NCI-H2227 (cell line): Measurements from ENCODE around the gene SLC47A1.

Experiments used
- DNase-seq: peaks from one replicate; lab custom pipeline; 2025; ENCODE audit not compliant: unreplicated experiment; lab: John Stamatoyannopoulos, UW

The SLC47A1 gene

GRCh38 chr17:19596869-19597268 is 63.2 kb downstream of the SLC47A1 start:
- no peak for DNase-seq

DNA sequence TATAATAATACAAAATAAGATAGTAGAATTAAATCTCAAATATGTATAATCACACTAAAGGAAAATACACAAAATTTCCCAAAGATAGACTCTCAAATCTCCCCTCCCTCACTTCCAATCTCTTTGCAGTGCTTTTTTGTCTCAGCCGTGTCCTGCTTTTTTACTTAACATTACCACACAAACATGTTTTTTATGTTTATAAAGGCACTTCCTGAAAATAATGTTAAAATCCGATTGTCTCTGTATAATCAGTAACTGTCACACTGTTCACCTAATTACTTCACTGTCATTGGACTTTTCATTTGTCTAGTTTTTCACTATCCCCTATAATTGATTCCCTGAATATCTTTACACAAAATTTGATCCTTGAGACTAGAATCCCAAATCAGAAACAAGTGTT is 76.7 kb downstream of the SLC47A1 start:
- DNase-seq, result no peak

- no peak for DNase-seq
Measured at GRCh38 chr17:19610879-19611278, 77.2 kb downstream of the SLC47A1 start.

GRCh38 chr17:19613979-19614378 is 80.3 kb downstream of the SLC47A1 start:
- no peak for DNase-seq

- DNase-seq, result no peak
Measured at GRCh38 chr17:19614900-19615299, 81.2 kb downstream of the SLC47A1 start.

DNA sequence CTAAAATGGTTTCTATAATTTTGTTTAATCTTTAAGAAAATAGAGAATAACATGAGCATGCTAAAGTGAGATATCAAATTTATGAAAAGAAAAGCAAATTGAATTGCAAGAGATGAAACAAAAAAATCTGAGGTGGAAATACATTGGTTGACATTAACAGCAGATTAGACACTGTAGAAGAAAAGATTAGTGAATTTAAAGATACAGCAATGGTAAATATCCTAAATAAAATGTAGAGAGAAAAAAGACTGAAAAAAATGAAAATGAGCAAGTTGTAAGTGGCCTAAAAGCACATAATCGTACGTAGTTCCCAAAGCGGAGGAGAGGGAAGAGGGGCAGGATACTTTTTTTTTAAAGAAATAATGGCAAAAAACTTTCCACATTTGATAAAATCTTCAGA is 84.4 kb downstream of the SLC47A1 start:
- no peak for DNase-seq

DNA sequence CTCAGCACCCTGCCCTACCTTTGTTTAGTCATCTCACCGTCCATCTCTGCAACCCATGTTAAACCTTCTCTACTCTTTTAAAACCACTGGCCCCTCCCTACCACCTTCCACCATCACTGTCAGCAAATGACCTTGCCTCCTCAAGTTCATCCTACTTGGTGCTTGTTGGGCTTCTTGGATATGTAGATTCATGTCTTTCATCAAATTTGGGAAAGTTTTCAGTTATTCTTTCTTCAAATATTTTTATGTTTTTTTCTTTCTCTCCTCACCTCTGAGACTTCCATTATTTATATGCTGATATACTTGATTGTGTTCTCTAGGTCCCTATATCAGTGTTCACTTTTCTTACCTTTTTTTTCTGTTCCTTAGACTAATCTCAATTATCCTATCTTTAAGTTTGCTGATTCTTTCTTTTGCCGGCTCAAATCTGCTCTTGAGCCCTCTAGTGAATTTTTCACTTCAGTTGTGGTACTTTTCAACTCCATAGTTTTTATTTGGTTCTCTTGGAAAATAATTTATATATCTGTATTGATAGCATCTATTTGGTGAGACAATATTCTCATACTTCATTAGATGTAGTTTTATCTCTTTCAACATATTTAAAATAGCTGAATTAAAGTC is 86.2 kb downstream of the SLC47A1 start:
- no peak for DNase-seq

GRCh38 chr17:19621697-19622096 is 88.0 kb downstream of the SLC47A1 start:
- no peak for DNase-seq

- DNase-seq, result no peak
Measured at GRCh38 chr17:19626079-19626478, 92.4 kb downstream of the SLC47A1 start.
